Renal cortical epithelial cell (primary cell): ENCODE data around the gene OR52M1. TPM values are rescaled to one million over a fixed set of nuclear protein-coding genes. Genes with fewer than 3 reads are reported as not detected.

ENCODE experiments used
- DNase-seq: peaks from one replicate; pipeline ENCODE4 v3.0.0-alpha.2; 2011; ENCODE audit warnings: low read depth
- total RNA-seq: library from RNA; depleted of rRNA; stranded (reverse); fragments of >200 nt; gene quantifications from 2 replicates; pipeline ENCODE4 v1.2.3, GENCODE V29; 2014

The OR52M1 gene
- total RNA-seq, 1 donor from 2014 or later, result not detected

GRCh38 chr11:4569075-4569474 lies 24.1 kb downstream of the OR52M1 start:
- no peak for DNase-seq

- DNase-seq, result no peak
These were observed 31.9 kb downstream of the OR52M1 start for GRCh38 chr11:4576880-4577279.

GRCh38 chr11:4577761-4578160 lies 32.8 kb downstream of the OR52M1 start:
- DNase-seq, result no peak

GRCh38 chr11:4578624-4579023 lies 33.6 kb downstream of the OR52M1 start:
- DNase-seq, result no peak

- DNase-seq, result no peak
These were observed 35.1 kb downstream of the OR52M1 start for GRCh38 chr11:4580124-4580523.

- no peak for DNase-seq
These were observed 36.5 kb downstream of the OR52M1 start, which contains the start of gene OR52I2 for GRCh38 chr11:4581443-4581842. Gene OR52I2, plus strand, starts transcription at chr11:4581743.

- DNase-seq, result no peak
These were observed 44.0 kb downstream of the OR52M1 start for GRCh38 chr11:4589017-4589416.

GRCh38 chr11:4593739-4594138 lies 48.7 kb downstream of the OR52M1 start, which contains the start of gene OR52I1:
Gene OR52I1, plus strand, starts transcription at chr11:4594039. Its CDS starts 0 bp downstream, at chr11:4594039.
- no peak for DNase-seq

Other genes starting within 250 kb of the OR52M1 start
- not detected in 2 replicates for gene OR52B4, start 176.8 kb upstream of the OR52M1 start, total RNA-seq
- 26.5 and 36.5 TPM in 2 replicates for gene TRIM21, start 151.5 kb upstream of the OR52M1 start, total RNA-seq
- not detected in 2 replicates for gene OR52K2, start 95.9 kb upstream of the OR52M1 start, total RNA-seq
- gene OR52K1, start 62.5 kb upstream of the OR52M1 start, total RNA-seq, result not detected in 2 replicates
- gene OR52I2, start 36.6 kb downstream of the OR52M1 start, total RNA-seq, result not detected in 2 replicates
- gene OR52I1, start 48.8 kb downstream of the OR52M1 start, total RNA-seq, result not detected in 2 replicates
- gene TRIM68, start 63.0 kb downstream of the OR52M1 start, total RNA-seq, result 10.4 and 24.4 TPM in 2 replicates
- not detected in 2 replicates for gene OR51D1, start 92.3 kb downstream of the OR52M1 start, total RNA-seq
- gene OR51E1, start 98.8 kb downstream of the OR52M1 start, total RNA-seq, result not detected in 2 replicates
- not detected in 2 replicates for gene OR51E2, start 152.7 kb downstream of the OR52M1 start, total RNA-seq
- not detected in 2 replicates for gene MMP26, start 159.6 kb downstream of the OR52M1 start, total RNA-seq
- gene OR51F1, start 224.7 kb downstream of the OR52M1 start, total RNA-seq, result not detected in 2 replicates